NCI-H2171 treated with DMSO at 0.1 percent for 48 hours (cell line): ENCODE measurements around the gene GARIN5A.

Experiments used
- DNase-seq: peaks from one replicate; lab custom pipeline; 2025; lab: John Stamatoyannopoulos, UW

GARIN5A gene

GRCh38 chr19:50508843-50509190, 32.2 kb upstream of the GARIN5A start:
- DNase-seq, result no peak

- DNase-seq, result no peak
Measured at GRCh38 chr19:50507376-50507775, 30.7 kb upstream of the GARIN5A start.

- no peak for DNase-seq
Measured at GRCh38 chr19:50506700-50507099, 30.1 kb upstream of the GARIN5A start.

GRCh38 chr19:50505856-50506611, 29.4 kb upstream of the GARIN5A start:
- no peak for DNase-seq

- DNase-seq, result no peak
Measured at GRCh38 chr19:50501568-50502475, 25.2 kb upstream of the GARIN5A start.

- DNase-seq, result no peak
Measured at GRCh38 chr19:50501186-50501567, 24.5 kb upstream of the GARIN5A start.

- DNase-seq, result no peak
Measured at GRCh38 chr19:50500753-50501151, 24.1 kb upstream of the GARIN5A start.

- no peak for DNase-seq
Measured at GRCh38 chr19:50500060-50500752, 23.6 kb upstream of the GARIN5A start.

- no peak for DNase-seq
Measured at GRCh38 chr19:50498219-50499056, 21.8 kb upstream of the GARIN5A start.

- DNase-seq, result no peak
Measured at GRCh38 chr19:50497022-50497405, 20.4 kb upstream of the GARIN5A start.

- no peak for DNase-seq
Measured at GRCh38 chr19:50496189-50497021, 19.8 kb upstream of the GARIN5A start.

- no peak for DNase-seq
Measured at GRCh38 chr19:50495020-50495531, 18.4 kb upstream of the GARIN5A start.

- no peak for DNase-seq
Measured at GRCh38 chr19:50494186-50495019, 17.8 kb upstream of the GARIN5A start.

GRCh38 chr19:50493171-50493570, 16.5 kb upstream of the GARIN5A start:
- no peak for DNase-seq

GRCh38 chr19:50492303-50493052, 15.8 kb upstream of the GARIN5A start:
- DNase-seq, result no peak

- no peak for DNase-seq
Measured at GRCh38 chr19:50490991-50491472, 14.4 kb upstream of the GARIN5A start.

- no peak for DNase-seq
Measured at GRCh38 chr19:50490411-50490811, 13.8 kb upstream of the GARIN5A start.

- DNase-seq, result no peak
Measured at GRCh38 chr19:50489461-50490011, 12.9 kb upstream of the GARIN5A start.
